ENCODE measurements around the gene SSTR4. TPM values are rescaled to one million over a fixed set of nuclear protein-coding genes. Genes with fewer than 3 reads are reported as not detected.

SSTR4 gene
- total RNA-seq, 1 experiment from 2014 or later: not detected

GRCh38 chr20:23080521-23080920 is 45.4 kb downstream of the SSTR4 start:
- CTCF ChIA-PET: no interaction called here

GRCh38 chr20:23081263-23081819 is 46.2 kb downstream of the SSTR4 start:
- ATAC-seq (no peak), DNase-seq (ENCODE audit: low read depth, low spot score) (no peak)
- no peak overlapping the region for H3K27ac ChIP-seq (ENCODE audit: low read length)
- in situ Hi-C loops (cut with HindIII; ENCODE audit: low pct_unique_long_range_greater_than_20kb, low sequenced_read_pairs): no loop called here
- H3K9me3 ChIP-seq (ENCODE audit: control insufficient read depth, insufficient read depth, low read depth, low read length): no peaks in the 10 kb centered on the region
- intact Hi-C loops (cut with micrococcal nuclease; ENCODE audit: unreplicated experiment): no loop called here
- no peak for TF ChIP-seq CTCF (IDR thresholded peaks at IDR 0.05)
- TF ChIP-seq REST (IDR thresholded peaks at IDR 0.05; ENCODE audit: insufficient read depth in 1 of 2, low read depth in 2 of 2, low read length in 1 of 2): no peak
- no peak for TF ChIP-seq POLR2AphosphoS5 (IDR thresholded peaks at IDR 0.05; ENCODE audit: low read depth, low read length)
- TF ChIP-seq SIN3A (IDR thresholded peaks at IDR 0.05; ENCODE audit: borderline replicate concordance, insufficient read depth, low read depth, low read length): no peak
- no peak for TF ChIP-seq TCF7L2 (IDR thresholded peaks at IDR 0.05; ENCODE audit: low read depth, low read length)
- ChIA-PET POLR2A (no interaction called here), CTCF (no interaction called here)
- no peaks in the 10 kb centered on the region for H3K36me3 ChIP-seq (ENCODE audit: control insufficient read depth, insufficient read depth, low read length)
- no peak overlapping the region for H3K4me3 ChIP-seq (ENCODE audit: low read depth in 2 of 2, low read length in 2 of 2)
- BruUV-seq (replicated peaks): no TSS peak
- peaks cover 9% of the 10 kb centered on the region for H3K27me3 ChIP-seq (ENCODE audit: control insufficient read depth, insufficient read depth, low read length)
- H3K4me1 ChIP-seq (ENCODE audit: control insufficient read depth, insufficient read depth, low read length): no peaks in the 10 kb centered on the region

More at GRCh38 chr20:23080521-23080920, 45.4 kb downstream of the SSTR4 start:
- intact Hi-C loops (cut with micrococcal nuclease; ENCODE audit: unreplicated experiment): no loop called here
- no TSS peak for BruUV-seq (replicated peaks)
- in situ Hi-C loops (cut with HindIII; ENCODE audit: low pct_unique_long_range_greater_than_20kb, low sequenced_read_pairs): no loop called here
- Histone ChIP-seq H3K27ac (ENCODE audit: low read length) (no peak overlapping the region), H3K4me1 (ENCODE audit: control insufficient read depth, insufficient read depth, low read length) (no peaks in the 10 kb centered on the region), H3K9me3 (ENCODE audit: control insufficient read depth, insufficient read depth, low read depth, low read length) (no peaks in the 10 kb centered on the region), H3K36me3 (ENCODE audit: control insufficient read depth, insufficient read depth, low read length) (no peaks in the 10 kb centered on the region), H3K27me3 (ENCODE audit: control insufficient read depth, insufficient read depth, low read length) (peaks cover 9% of the 10 kb centered on the region), H3K4me3 (ENCODE audit: low read depth in 2 of 2, low read length in 2 of 2) (no peak overlapping the region)
- TF ChIP-seq SIN3A (IDR thresholded peaks at IDR 0.05; ENCODE audit: borderline replicate concordance, insufficient read depth, low read depth, low read length): no peak
- TF ChIP-seq POLR2AphosphoS5 (IDR thresholded peaks at IDR 0.05; ENCODE audit: low read depth, low read length): no peak
- TF ChIP-seq TCF7L2 (IDR thresholded peaks at IDR 0.05; ENCODE audit: low read depth, low read length): no peak
- TF ChIP-seq CTCF (IDR thresholded peaks at IDR 0.05): no peak
- no peak for TF ChIP-seq REST (IDR thresholded peaks at IDR 0.05; ENCODE audit: insufficient read depth in 1 of 2, low read depth in 2 of 2, low read length in 1 of 2)
- no peak for ATAC-seq
- no peak for DNase-seq (ENCODE audit: low read depth, low spot score)
- POLR2A ChIA-PET: no interaction called here

Measured in Panc1 (cell line).